Muscle of leg (tissue), 16 donors: Measurements from ENCODE around the gene EYA4. TPM values are rescaled to one million over a fixed set of nuclear protein-coding genes. Genes with fewer than 3 reads are reported as not detected.
A peak's percentile ranks its signal among the peaks of the same experiment; 100 is the strongest.

ENCODE experiments used
- DNase-seq: peaks from one replicate; pipeline ENCODE4 v3.0.0; 2013
- H3K27ac ChIP-seq: one replicate; pipeline ENCODE4 v1.5.1; 2013; ENCODE audit warnings: mild to moderate bottlenecking, low read length, control low read depth
- H3K27me3 ChIP-seq: one replicate; pipeline ENCODE4 v1.6.1; 2013; ENCODE audit warnings: low read length; ENCODE audit not compliant: control insufficient read depth, insufficient read depth
- H3K36me3 ChIP-seq: one replicate; pipeline ENCODE4 v1.6.1; 2013; ENCODE audit warnings: low read length; ENCODE audit not compliant: control insufficient read depth, insufficient read depth
- H3K4me1 ChIP-seq: one replicate; pipeline ENCODE4 v1.6.1; 2013; ENCODE audit warnings: low read length; ENCODE audit not compliant: control insufficient read depth, insufficient read depth
- H3K4me3 ChIP-seq: one replicate; pipeline ENCODE4 v1.5.1; 2013; ENCODE audit warnings: low read length, control low read depth
- H3K9me3 ChIP-seq: replicated peaks from 2 replicates; pipeline ENCODE4 v1.6.1; 2013; ENCODE audit warnings: low read depth, low read length; ENCODE audit not compliant: control insufficient read depth
- WGBS: methylation state at CpG from one replicate; pipeline ENCODE4 v1.1.5; 2013; ENCODE audit warnings: missing lambda C conversion rate; ENCODE audit not compliant: insufficient coverage; 5-methylcytosine and 5-hydroxymethylcytosine counted together
- long read RNA-seq, 11 donors: transcript quantifications; one replicate each; lab custom pipeline, GENCODE V29; 2026
- polyA plus RNA-seq, 8 donors: library from polyadenylated mRNA; unstranded; fragments of 120-200 nt; gene quantifications; one replicate each; pipeline versions ENCODE4 v1.2.1 to v1.2.3, GENCODE V29; 2013; ENCODE audit warnings: inconsistent platforms in 1 of 8, low replicate concordance in 1 of 8; ENCODE audit not compliant: insufficient read length in 8 of 8, insufficient read depth in 1 of 8
- total RNA-seq: library from RNA; stranded (reverse); fragments of 120-200 nt; gene quantifications from one replicate; pipeline ENCODE4 v1.2.4, GENCODE V29; 2013

The EYA4 gene, protein sequence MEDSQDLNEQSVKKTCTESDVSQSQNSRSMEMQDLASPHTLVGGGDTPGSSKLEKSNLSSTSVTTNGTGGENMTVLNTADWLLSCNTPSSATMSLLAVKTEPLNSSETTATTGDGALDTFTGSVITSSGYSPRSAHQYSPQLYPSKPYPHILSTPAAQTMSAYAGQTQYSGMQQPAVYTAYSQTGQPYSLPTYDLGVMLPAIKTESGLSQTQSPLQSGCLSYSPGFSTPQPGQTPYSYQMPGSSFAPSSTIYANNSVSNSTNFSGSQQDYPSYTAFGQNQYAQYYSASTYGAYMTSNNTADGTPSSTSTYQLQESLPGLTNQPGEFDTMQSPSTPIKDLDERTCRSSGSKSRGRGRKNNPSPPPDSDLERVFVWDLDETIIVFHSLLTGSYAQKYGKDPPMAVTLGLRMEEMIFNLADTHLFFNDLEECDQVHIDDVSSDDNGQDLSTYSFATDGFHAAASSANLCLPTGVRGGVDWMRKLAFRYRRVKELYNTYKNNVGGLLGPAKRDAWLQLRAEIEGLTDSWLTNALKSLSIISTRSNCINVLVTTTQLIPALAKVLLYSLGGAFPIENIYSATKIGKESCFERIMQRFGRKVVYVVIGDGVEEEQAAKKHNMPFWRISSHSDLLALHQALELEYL
- total RNA-seq: 28.8 TPM
- polyA plus RNA-seq: 10 to 100 TPM; 16.3 to 23.1 (median 20.2) TPM
- long read RNA-seq, donor 1, partial matches to known transcripts: 5 of 6 reads
- long read RNA-seq, donor 1, other reads (novel, unspliced or antisense): 0 of 6 reads
- long read RNA-seq, donor 2: 0 reads
- long read RNA-seq, donor 3, full-length matches to known transcripts: 1 of 1 reads
- long read RNA-seq, donor 3, partial matches to known transcripts: 0 of 1 reads
- long read RNA-seq, donor 3, other reads (novel, unspliced or antisense): 0 of 1 reads
- long read RNA-seq, donor 4, full-length matches to known transcripts: 1 of 1 reads
- long read RNA-seq, donor 4, partial matches to known transcripts: 0 of 1 reads
- long read RNA-seq, donor 4, other reads (novel, unspliced or antisense): 0 of 1 reads
- long read RNA-seq, donor 5, full-length matches to known transcripts: 1 of 1 reads
- long read RNA-seq, donor 5, partial matches to known transcripts: 0 of 1 reads
- long read RNA-seq, donor 5, other reads (novel, unspliced or antisense): 0 of 1 reads
- long read RNA-seq, donor 6, partial matches to known transcripts: 8 of 11 reads
- long read RNA-seq, donor 6, other reads (novel, unspliced or antisense): 0 of 11 reads
- long read RNA-seq, donor 7, full-length matches to known transcripts: 1 of 1 reads
- long read RNA-seq, donor 7, partial matches to known transcripts: 0 of 1 reads
- long read RNA-seq, donor 7, other reads (novel, unspliced or antisense): 0 of 1 reads
- long read RNA-seq, donor 8: 0 reads
- long read RNA-seq, donor 9, full-length matches to known transcripts: 1 of 6 reads
- long read RNA-seq, donor 9, partial matches to known transcripts: 5 of 6 reads
- long read RNA-seq, donor 9, other reads (novel, unspliced or antisense): 0 of 6 reads
- long read RNA-seq, donor 10: 0 reads
- long read RNA-seq, donor 11: 0 reads

DNA sequence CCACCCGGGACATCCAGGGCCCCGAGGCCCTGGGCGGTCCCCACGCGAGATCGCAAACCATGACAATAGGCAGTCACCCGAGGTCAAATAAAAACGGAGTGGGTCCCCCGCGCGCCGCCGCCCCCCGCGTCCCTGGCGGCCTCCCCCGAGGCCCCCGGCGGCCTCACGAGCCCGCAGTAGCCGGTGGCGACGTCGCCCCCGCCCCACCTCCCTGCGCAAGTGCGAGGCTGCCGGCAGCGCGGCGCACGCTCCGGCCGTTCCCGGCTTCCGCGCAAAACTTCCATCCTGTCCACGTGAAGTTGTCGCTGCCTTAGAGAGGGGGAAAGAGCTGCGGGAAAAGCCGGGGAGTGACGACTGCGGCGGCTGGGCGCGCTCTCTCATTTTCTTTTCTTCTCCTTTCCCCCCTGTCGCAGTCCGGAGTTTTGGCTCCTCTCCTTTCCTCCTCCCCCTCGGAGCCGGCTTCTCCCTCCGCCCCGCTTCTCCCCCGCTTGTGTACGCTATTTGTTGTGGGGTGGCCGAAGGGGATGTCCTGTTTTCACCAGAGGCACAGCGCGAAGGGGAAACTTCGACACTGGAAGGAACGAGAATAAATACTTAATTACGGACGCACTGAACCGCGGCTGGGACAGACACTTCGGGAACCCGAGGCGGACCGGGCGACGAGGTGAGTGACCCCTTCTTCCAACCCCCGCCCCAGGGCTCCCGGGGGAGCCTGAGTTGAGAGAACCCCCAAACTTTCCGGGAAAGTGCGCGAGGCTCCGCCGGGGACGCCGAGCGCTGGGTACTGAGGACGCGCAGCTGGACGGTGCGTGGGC is at the start of gene EYA4:
Gene EYA4 (plus strand): TSS at position 272 of the 815 bp plus-strand sequence. CDS start 33,424 bp downstream, outside the sequence.
- DNase-seq: peak; percentile 79
- under 1% methylated on average over 59 of the region's 84 CpGs for WGBS
- H3K27me3 ChIP-seq: peaks cover 28% of the 10 kb centered on the region

DNA sequence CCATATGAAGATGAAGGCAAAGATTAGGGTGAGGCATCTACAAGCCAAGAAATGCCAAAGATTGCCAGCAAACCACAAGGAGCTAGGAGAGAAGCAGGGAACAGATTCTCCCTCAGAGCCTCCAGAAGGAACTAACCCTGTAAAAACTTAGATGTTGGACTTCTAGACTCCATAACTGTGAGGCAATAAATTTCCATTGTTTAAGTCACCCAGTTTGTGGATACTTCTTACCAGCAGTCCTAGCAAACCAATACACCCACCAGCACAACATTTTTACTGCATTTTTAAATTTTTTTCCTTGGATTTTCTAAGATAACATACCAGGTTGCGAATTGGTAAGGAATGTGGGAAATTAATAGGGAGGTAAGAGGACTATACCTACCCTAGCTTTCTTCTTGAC is 47.8 kb upstream of the EYA4 start:
- peaks cover 2% of the 10 kb centered on the region for H3K4me1 ChIP-seq
- H3K36me3 ChIP-seq: no peaks in the 10 kb centered on the region
- DNase-seq: no peak
- H3K4me3 ChIP-seq: no peak overlapping the region
- no CpG with 5 or more reads among the region's 1 CpG for WGBS
- H3K27me3 ChIP-seq: no peaks in the 10 kb centered on the region
- peaks cover 4% of the 10 kb centered on the region for H3K9me3 ChIP-seq
- H3K27ac ChIP-seq: no peak overlapping the region

More for the DNA sequence above, at the start of gene EYA4:
- Histone ChIP-seq H3K9me3 (no peaks in the 10 kb centered on the region), H3K4me1 (peaks cover 10% of the 10 kb centered on the region), H3K36me3 (no peaks in the 10 kb centered on the region), H3K4me3 (peak within 1 kb of the TSS; percentile 71), H3K27ac (peak within 1 kb of the TSS; percentile 94)

DNA sequence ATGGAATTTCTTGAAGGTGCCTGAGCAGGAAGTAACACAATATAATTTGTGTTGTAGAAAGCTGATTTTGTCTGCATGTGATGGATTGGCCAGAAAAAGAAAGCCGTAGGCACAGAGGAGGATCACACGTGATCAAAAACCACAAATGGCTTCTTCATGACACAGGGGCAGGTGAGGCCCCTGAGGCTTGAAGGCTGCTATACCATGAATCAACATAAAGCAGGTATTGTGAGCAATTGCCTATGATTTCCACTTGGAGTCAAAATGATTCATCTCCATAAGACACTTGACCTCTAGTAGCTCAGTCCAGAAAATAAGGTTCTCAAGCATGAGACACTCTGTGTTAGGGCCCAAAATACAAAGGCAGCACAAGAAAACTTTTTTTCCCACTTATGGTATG is 42.4 kb upstream of the EYA4 start:
- H3K27me3 ChIP-seq: no peaks in the 10 kb centered on the region
- no peak for DNase-seq
- no peaks in the 10 kb centered on the region for H3K36me3 ChIP-seq
- H3K4me1 ChIP-seq: no peaks in the 10 kb centered on the region
- no CpG with 5 or more reads among the region's 2 CpGs for WGBS
- no peak overlapping the region for H3K4me3 ChIP-seq
- peaks cover 4% of the 10 kb centered on the region for H3K9me3 ChIP-seq
- no peak overlapping the region for H3K27ac ChIP-seq

DNA sequence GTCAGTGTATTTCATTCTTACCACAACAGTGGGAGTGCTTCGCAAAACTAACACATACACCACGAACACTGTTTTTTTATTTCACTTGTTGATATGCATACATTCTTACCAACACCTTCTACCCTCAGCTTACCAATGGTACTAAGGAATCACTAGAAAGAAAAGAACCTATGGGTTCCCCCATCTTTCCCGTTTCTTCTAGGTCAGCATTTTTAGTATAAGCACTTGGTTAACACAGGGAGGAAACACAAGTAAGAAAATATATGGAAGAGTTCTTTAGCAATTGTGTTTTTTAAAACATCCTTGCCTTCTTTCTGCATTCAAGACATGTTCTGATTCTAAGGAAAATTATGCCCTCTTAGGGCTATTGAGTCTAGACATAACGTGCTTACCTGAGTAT is 39.9 kb upstream of the EYA4 start:
- Histone ChIP-seq H3K4me3 (no peak overlapping the region), H3K9me3 (no peaks in the 10 kb centered on the region), H3K4me1 (no peaks in the 10 kb centered on the region), H3K27ac (no peak overlapping the region), H3K36me3 (no peaks in the 10 kb centered on the region), H3K27me3 (no peaks in the 10 kb centered on the region)
- 94% methylated on average over 2 of the region's 4 CpGs for WGBS
- DNase-seq: no peak

DNA sequence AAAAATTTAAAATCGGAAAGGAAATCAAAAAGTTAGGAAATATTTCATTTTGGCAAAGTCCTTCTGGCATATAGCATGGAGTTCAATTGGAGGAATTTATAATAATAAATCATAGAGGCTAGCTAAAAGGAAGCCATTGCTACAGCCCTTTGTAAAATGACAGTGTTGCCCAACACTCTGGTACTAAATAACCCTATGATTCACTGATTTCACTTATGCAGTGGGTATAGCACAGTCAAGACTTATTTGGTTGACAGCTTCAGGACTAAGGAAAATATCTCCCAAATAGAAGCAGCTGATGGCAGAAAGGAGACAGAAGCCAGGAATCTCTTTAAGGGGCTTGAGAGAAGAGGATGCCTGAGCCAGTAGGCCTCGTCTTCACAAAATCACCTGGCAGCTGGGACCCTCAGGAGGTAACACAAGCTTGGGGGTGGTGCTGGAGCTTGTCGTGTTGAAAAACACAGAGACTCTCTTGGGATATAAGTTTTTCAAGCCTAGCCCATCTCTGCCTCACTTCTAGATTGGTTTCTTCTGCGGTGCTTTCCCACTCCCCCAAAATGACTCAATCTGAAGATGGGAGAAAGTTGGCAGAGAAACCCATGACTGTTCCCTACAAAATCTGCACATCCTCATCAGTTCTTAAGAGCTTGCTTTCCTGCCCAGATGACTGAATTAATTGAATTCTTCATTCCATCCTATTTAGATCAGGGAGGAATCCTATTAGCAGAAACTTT is 38.4 kb upstream of the EYA4 start:
- Histone ChIP-seq H3K4me3 (no peak overlapping the region), H3K36me3 (no peaks in the 10 kb centered on the region), H3K9me3 (no peaks in the 10 kb centered on the region), H3K27me3 (no peaks in the 10 kb centered on the region), H3K27ac (no peak overlapping the region), H3K4me1 (no peaks in the 10 kb centered on the region)
- no CpG with 5 or more reads among the region's 4 CpGs for WGBS
- no peak for DNase-seq

DNA sequence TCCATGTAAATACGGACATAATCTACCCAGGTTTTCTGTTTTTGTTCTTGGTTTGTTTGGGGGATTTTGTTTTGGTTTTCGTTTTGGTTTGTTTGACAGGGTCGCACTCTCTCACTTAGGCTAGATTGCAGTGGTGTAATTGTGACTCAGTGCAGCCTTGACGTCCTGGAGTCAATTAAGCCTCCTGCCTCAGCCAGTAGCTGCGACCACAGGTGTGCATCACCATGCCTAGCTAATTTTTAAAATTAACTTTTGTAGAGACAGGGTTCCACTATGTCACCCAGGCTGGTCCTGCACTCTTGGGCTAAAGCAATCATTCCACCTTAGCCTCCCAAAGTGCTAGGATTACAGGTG is 37.8 kb upstream of the EYA4 start:
- WGBS: no CpG with 5 or more reads among the region's 5 CpGs
- H3K36me3 ChIP-seq: no peaks in the 10 kb centered on the region
- no peaks in the 10 kb centered on the region for H3K9me3 ChIP-seq
- no peak for DNase-seq
- H3K4me1 ChIP-seq: no peaks in the 10 kb centered on the region
- no peak overlapping the region for H3K27ac ChIP-seq
- no peak overlapping the region for H3K4me3 ChIP-seq
- H3K27me3 ChIP-seq: no peaks in the 10 kb centered on the region

DNA sequence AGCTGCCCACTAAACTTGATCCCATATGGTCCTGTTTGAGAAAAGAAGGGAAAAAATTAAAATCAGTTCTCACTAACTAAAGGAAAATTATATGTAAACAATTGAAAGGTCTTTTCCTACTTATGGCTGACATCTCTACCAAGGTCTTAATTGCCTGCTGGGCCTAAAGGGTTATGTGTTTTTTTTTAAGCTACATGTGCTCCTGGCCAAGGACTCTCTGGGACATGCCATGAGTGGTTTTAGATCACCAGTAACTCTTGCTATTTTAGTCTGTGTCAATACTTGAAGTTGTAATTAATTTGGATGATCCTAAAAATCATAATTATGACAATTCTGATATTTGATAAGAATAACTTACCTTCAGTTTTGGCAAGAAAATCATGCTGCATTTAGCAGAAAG is 35.9 kb upstream of the EYA4 start:
- no peak for DNase-seq
- H3K27ac ChIP-seq: no peak overlapping the region
- no peak overlapping the region for H3K4me3 ChIP-seq

DNA sequence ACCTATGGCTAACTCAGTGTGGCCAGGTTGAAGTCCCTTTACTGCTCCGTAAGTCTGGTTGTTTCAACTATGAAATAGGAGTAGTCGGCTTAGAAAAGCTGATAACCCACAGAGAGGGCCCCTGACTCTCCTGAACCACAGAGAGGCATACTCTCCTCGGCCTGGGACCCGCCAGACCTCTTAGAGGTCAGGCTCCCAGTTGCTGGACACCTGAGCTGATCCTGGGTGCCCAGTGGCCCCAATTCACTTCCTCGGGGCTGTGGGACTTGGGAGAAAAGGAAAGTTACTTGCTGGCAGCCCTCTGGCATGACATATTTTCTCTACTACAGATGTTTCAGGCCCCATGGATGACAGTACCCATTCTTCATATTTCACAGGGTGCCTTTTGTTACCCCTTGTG is 34.2 kb upstream of the EYA4 start:
- Histone ChIP-seq H3K4me1 (no peaks in the 10 kb centered on the region), H3K9me3 (peaks cover 2% of the 10 kb centered on the region), H3K4me3 (no peak overlapping the region), H3K36me3 (no peaks in the 10 kb centered on the region), H3K27me3 (no peaks in the 10 kb centered on the region), H3K27ac (no peak overlapping the region)
- WGBS: 100% methylated on average over 1 of the region's 5 CpGs
- no peak for DNase-seq

More for the DNA sequence above, 35.9 kb upstream of the EYA4 start:
- Histone ChIP-seq H3K36me3 (no peaks in the 10 kb centered on the region), H3K27me3 (no peaks in the 10 kb centered on the region), H3K9me3 (peaks cover 2% of the 10 kb centered on the region), H3K4me1 (no peaks in the 10 kb centered on the region)
